Stimulated activated naive CD8-positive, alpha-beta T cell treated with anti-CD3 and anti-CD28 coated beads, Interleukin-15, amount 100 ng/mL, for 72 hours (primary cell): ENCODE data around the gene METTL24.
"Not testable (repeated sequence)": the region's sequence is repeated elsewhere in the genome, so short reads cannot be mapped to it uniquely, and the experiment has no call there.

Source experiments
- ATAC-seq: fragments of 150-1000 bp; cut with Tn5 transposase; 2 replicates; pipeline ENCODE4 v1.10.0; 2021; ENCODE audit warnings: mild to moderate bottlenecking, moderate library complexity
- DNase-seq, 2 donors: peaks; one replicate each; pipeline ENCODE4 v3.0.0; 2021 to 2022
- H3K27ac Mint-ChIP-seq, 2 donors: one replicate each; pipeline ENCODE4 v1.8.0; 2022; ENCODE audit warnings: mild to moderate bottlenecking in 2 of 2, mixed read lengths in 2 of 2, moderate library complexity in 2 of 2
- H3K27me3 Mint-ChIP-seq: one replicate; pipeline ENCODE4 v1.8.0; 2022; ENCODE audit warnings: mixed read lengths
- H3K4me1 Mint-ChIP-seq: one replicate; pipeline ENCODE4 v1.8.0; 2022; ENCODE audit warnings: mild to moderate bottlenecking, mixed read lengths
- H3K4me3 Mint-ChIP-seq, 2 donors: one replicate each; pipeline ENCODE4 v1.8.0; 2022; ENCODE audit warnings: mild to moderate bottlenecking in 2 of 2, mixed read lengths in 2 of 2, moderate library complexity in 1 of 2
- H3K9me3 Mint-ChIP-seq, 2 donors: one replicate each; pipeline ENCODE4 v1.8.0; 2022; ENCODE audit warnings: mixed read lengths in 2 of 2

The METTL24 gene

GRCh38 chr6:110352563-110353262 is 5.4 kb downstream of the METTL24 start:
- no peaks in the 10 kb centered on the region for H3K9me3 Mint-ChIP-seq
- no peak overlapping the region for H3K4me3 Mint-ChIP-seq
- no peak overlapping the region for H3K27ac Mint-ChIP-seq
- H3K27me3 Mint-ChIP-seq, result peaks cover 24% of the 10 kb centered on the region
- no peak for ATAC-seq
- peaks cover 13% of the 10 kb centered on the region for H3K4me1 Mint-ChIP-seq
- DNase-seq, result no peak

DNA sequence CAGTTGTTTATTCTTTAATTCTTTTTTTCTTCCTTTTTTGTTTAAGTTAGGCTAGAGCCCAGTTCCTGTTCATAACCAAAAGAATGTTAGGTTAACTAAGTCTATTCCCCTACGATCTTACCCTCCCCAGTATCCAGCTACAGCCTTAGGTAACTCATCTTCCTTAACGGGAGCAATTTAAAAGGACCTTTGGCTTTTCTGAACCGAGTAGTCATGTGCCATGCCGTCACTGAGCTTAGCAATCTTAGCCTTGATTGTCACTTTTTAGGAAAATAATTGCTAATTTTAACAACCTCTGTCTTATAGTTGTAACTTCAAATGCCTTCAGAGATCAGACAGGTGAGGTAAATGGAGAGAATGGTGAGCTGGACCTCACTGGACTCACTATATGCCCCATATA is 6.2 kb downstream of the METTL24 start:
- Mint-ChIP-seq H3K27me3 (peaks cover 16% of the 10 kb centered on the region), H3K9me3 (no peaks in the 10 kb centered on the region), H3K4me1 (peaks cover 7% of the 10 kb centered on the region), H3K4me3 (no peak overlapping the region), H3K27ac (no peak overlapping the region)
- ATAC-seq (no peak), DNase-seq (no peak)

DNA sequence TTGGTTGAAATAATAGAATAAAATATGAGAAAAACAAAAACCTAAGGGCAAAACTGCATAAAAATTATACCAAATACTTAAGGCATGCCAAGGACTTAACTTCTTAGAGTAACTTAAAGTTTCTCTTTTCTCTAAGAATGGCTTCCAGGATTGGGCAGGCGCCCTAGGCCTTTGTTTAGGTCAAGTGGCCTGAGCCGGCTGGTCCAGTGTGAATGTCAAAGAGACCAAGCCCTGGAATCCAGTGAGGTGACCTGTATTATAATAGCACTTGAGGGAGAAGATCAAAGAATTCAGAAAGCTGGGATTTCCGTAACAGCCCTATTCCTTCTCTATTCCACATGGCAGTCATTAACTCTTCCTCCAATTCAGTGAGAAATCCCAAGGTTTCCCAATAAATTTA is 6.6 kb downstream of the METTL24 start:
- H3K4me1 Mint-ChIP-seq, result peaks cover 2% of the 10 kb centered on the region
- DNase-seq (no peak), ATAC-seq (no peak)
- H3K27ac Mint-ChIP-seq, result no peak overlapping the region
- H3K9me3 Mint-ChIP-seq, result no peaks in the 10 kb centered on the region
- no peak overlapping the region for H3K4me3 Mint-ChIP-seq
- H3K27me3 Mint-ChIP-seq, result peaks cover 12% of the 10 kb centered on the region

GRCh38 chr6:110350593-110350992 is 7.6 kb downstream of the METTL24 start:
- H3K27me3 Mint-ChIP-seq, H3K4me1 Mint-ChIP-seq, H3K9me3 Mint-ChIP-seq, ATAC-seq, H3K4me3 Mint-ChIP-seq, H3K27ac Mint-ChIP-seq, DNase-seq: not testable (repeated sequence)

GRCh38 chr6:110348961-110349690 is 9.0 kb downstream of the METTL24 start:
- no peak for DNase-seq
- ATAC-seq, result no peak
- Mint-ChIP-seq H3K27me3 (no peaks in the 10 kb centered on the region), H3K4me3 (no peak overlapping the region), H3K4me1 (no peaks in the 10 kb centered on the region), H3K9me3 (no peaks in the 10 kb centered on the region), H3K27ac (no peak overlapping the region)

- H3K4me3 Mint-ChIP-seq, result no peak overlapping the region
- H3K9me3 Mint-ChIP-seq, result no peaks in the 10 kb centered on the region
- no peaks in the 10 kb centered on the region for H3K27me3 Mint-ChIP-seq
- no peak for DNase-seq
- no peak for ATAC-seq
- no peak overlapping the region for H3K27ac Mint-ChIP-seq
- H3K4me1 Mint-ChIP-seq, result no peaks in the 10 kb centered on the region
Measured at GRCh38 chr6:110345025-110345424, 13.1 kb downstream of the METTL24 start.

GRCh38 chr6:110342759-110343158 is 15.4 kb downstream of the METTL24 start:
- H3K4me3 Mint-ChIP-seq, result no peak overlapping the region
- H3K4me1 Mint-ChIP-seq, result no peaks in the 10 kb centered on the region
- H3K9me3 Mint-ChIP-seq, result no peaks in the 10 kb centered on the region
- no peak overlapping the region for H3K27ac Mint-ChIP-seq
- no peak for DNase-seq
- no peaks in the 10 kb centered on the region for H3K27me3 Mint-ChIP-seq
- no peak for ATAC-seq

DNA sequence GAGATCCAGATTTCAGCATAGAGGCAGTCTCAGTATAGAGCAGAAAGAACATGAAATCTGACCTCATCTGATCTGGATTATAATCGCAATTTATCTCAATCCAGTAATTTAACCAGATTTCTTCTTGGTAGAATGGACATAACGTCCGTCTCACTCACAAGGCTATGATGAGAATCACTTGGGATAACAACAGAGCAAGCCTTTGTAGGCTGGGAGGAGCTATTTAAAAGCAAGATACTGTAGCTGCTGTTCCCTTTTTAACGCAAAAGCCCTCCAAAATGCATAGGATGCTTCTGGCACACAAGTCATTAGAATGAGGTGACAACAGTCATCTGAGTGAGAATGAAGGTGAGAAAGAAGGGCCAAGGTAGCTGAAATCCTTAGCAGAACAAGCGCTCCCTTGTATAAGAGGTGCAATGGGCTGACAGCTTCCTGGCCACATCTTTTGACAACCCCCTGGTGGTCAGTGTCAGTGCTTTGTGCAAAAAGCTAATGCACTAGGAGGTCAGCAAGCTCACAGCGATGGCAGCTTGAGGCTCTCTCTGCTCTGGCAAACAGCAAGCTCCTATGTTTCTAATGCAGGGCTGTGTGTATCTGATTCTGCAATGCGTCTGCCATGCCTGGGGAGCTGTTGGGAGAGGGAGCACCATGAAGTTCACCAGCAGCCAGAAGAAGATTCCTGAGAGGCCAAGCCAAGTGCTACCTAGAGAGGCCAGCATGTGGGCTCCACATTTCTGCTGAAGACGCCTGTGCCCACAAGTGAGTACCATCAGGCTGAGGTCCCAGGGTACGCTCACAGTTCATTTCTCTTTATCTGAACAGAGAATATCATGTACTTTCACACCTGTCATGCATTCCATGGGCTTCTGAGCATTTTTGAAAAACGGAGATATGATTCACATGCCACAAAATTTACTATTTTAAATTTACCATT is 16.2 kb downstream of the METTL24 start:
- DNase-seq (no peak), ATAC-seq (no peak)
- no peak overlapping the region for H3K27ac Mint-ChIP-seq
- no peak overlapping the region for H3K4me3 Mint-ChIP-seq
- no peaks in the 10 kb centered on the region for H3K9me3 Mint-ChIP-seq
- no peaks in the 10 kb centered on the region for H3K4me1 Mint-ChIP-seq
- no peaks in the 10 kb centered on the region for H3K27me3 Mint-ChIP-seq

DNA sequence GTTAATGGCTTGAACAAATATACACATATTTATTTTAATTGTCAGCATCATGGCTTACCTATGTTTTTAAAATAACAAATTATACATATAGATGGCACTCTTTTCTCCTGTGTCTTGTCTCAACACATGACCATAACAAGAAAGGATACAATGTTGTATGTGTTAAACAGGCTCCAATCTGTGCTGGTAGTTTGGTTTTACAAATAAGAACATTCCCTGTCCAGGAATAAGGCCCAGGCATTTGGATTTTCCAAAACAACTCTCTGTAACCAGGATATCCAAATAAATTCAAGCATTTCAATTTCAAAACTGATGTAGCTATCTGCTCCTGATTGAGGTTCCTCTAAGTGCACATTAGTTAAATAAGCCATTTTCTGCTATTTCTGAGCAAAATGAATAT is 17.1 kb downstream of the METTL24 start:
- Mint-ChIP-seq H3K4me3 (no peak overlapping the region), H3K27me3 (no peaks in the 10 kb centered on the region), H3K9me3 (no peaks in the 10 kb centered on the region), H3K27ac (no peak overlapping the region), H3K4me1 (no peaks in the 10 kb centered on the region)
- DNase-seq (no peak), ATAC-seq (no peak)

GRCh38 chr6:110340392-110340965 is 17.7 kb downstream of the METTL24 start:
- Mint-ChIP-seq H3K4me1 (no peaks in the 10 kb centered on the region), H3K9me3 (no peaks in the 10 kb centered on the region), H3K27ac (no peak overlapping the region), H3K4me3 (no peak overlapping the region), H3K27me3 (no peaks in the 10 kb centered on the region)
- ATAC-seq (no peak), DNase-seq (no peak)

DNA sequence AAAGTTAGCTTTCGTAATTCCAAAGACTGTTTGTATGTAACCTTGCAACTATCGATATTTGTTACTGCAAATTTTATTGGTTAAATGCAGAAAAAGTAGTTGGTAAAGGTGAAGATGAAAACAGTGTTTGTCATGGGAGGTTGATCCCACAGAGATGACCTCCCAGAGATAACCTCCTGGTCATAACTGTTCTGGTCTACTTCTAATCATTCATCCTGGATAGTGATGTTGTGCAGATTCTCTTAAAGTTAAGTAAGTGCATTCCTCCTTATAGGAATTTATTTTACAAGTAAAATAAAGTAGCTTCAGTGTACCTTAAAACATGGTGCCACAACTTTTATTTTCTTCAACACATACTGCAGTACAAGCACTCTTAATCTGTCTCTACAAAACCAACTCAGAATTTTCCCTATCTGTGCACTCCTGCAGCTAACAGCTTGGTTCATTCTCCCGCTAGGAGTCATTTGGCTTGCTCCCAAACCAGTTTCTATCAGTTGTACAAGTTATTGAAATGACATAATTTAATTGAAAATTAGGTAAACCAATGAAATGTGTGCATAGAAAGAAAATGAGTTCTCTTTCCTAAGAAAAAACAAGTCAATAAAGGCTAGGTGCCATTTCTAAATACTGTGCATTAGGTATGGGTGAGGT is 19.2 kb downstream of the METTL24 start:
- H3K9me3 Mint-ChIP-seq, result no peaks in the 10 kb centered on the region
- H3K4me3 Mint-ChIP-seq, result no peak overlapping the region
- DNase-seq (no peak), ATAC-seq (no peak)
- H3K27me3 Mint-ChIP-seq, result no peaks in the 10 kb centered on the region
- H3K4me1 Mint-ChIP-seq, result peaks cover 6% of the 10 kb centered on the region
- no peak overlapping the region for H3K27ac Mint-ChIP-seq

- DNase-seq (no peak), ATAC-seq (no peak)
- Mint-ChIP-seq H3K4me3 (no peak overlapping the region), H3K4me1 (peaks cover 13% of the 10 kb centered on the region), H3K9me3 (no peaks in the 10 kb centered on the region), H3K27me3 (no peaks in the 10 kb centered on the region), H3K27ac (no peak overlapping the region)
Measured at GRCh38 chr6:110337486-110337885, 20.7 kb downstream of the METTL24 start.

- peaks cover 13% of the 10 kb centered on the region for H3K4me1 Mint-ChIP-seq
- H3K9me3 Mint-ChIP-seq, result no peaks in the 10 kb centered on the region
- no peaks in the 10 kb centered on the region for H3K27me3 Mint-ChIP-seq
- DNase-seq (peak in 1 of 2 donors; percentile 30), ATAC-seq (peak; percentile 91)
- H3K4me3 Mint-ChIP-seq, result no peak overlapping the region
- H3K27ac Mint-ChIP-seq, result peak overlapping the region in 1 of 2 donors; percentile 48
Measured at GRCh38 chr6:110334423-110335180, 23.5 kb downstream of the METTL24 start.

DNA sequence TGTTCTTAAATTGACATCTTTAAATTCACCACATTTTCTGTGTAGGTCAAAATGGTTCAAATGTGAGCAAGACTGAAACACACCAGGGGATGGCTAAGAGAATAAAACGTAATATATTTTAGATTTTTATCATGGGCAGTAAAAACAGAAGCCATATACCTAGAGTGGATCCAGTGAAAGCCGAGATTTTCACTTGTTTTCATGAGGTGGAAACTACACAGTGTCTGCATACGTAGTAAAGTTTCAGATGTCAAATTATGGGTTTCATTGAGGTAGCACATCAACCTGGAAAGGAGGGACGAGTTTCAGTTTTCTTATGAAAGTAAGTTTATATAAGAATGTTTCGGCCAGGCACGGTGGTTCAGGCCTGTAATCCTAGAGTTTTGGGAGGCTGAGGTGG is 25.9 kb downstream of the METTL24 start:
- no peaks in the 10 kb centered on the region for H3K9me3 Mint-ChIP-seq
- peaks cover 13% of the 10 kb centered on the region for H3K4me1 Mint-ChIP-seq
- no peak overlapping the region for H3K4me3 Mint-ChIP-seq
- DNase-seq (no peak), ATAC-seq (peak; percentile 69)
- no peak overlapping the region for H3K27ac Mint-ChIP-seq
- no peaks in the 10 kb centered on the region for H3K27me3 Mint-ChIP-seq
